DMS53 (cell line): ENCODE results near the gene BZW2.

Experiments used
- DNase-seq: peaks from one replicate; lab custom pipeline; 2025; lab: John Stamatoyannopoulos, UW

The BZW2 gene

DNA sequence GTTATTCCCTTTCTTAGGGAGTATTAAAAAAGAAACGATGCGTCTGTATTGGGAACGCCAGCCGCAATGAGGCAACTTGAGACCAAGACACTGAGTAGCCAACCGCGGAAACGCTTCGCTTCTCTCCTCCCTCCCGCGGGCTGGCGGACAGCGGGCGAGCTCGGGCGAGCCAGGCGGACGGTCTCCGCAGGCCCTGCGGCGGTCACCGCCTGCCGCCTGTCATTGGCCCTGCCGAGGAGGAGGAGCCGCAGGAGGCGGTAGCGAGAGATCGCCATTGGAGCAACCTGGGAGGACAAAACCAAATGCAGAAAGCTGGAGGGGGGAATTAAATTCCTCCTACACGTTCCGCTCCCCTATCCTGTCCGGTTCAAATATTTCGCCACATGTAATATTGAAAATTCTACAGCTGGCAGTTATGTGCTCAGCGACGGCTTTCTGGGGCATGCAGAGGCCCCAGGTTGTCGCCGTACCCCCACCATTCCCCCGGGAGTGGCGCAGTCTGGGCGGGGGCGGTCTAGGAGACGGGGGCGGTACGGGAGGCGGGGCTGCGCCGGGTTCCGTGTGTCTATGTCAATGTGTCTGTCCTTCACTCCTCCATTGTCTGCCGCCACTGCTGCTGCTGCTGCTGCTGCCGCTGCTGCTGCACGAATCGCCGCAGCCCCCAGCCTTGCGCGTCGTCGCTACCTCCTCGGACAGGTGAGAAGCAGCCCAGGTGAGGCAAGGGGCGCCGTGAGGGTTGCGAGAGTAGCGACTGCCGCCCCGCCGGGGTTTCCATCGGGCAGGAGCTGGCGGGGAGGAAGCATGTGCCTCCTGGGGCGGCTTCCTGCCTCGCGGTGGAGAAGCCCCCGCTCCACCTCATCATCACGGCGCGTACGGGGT, at the start of gene BZW2, which contains the start of gene ANKMY2:
TSS of gene BZW2 (plus strand) at position 589 of the 879 bp plus-strand sequence. CDS start 19,263 bp downstream, outside the sequence.
TSS of gene ANKMY2 (minus strand) at position 162 of the 879 bp plus-strand sequence. CDS start 181 bp downstream, outside the sequence.
- peak; percentile 99 for DNase-seq

DNA sequence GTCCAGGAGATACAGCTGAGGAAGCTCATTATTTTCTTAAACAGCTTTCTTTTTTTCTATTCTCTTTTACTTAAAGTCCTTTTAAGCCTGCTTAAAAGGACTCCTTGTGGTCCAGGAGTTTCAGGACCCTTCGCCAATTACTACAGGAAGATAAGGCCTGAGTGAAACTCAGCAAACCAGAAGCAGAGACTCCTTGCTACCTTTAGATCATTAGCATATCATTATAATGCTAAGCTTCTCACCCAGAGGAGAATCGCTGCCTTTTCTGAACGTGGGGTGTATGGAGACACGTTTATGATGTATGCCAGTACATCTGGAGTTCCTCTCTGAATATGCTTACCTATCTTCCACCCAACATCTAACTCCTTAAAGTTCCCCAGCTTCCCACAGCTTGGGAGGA, 48.0 kb upstream of the BZW2 start:
- DNase-seq: no peak

DNA sequence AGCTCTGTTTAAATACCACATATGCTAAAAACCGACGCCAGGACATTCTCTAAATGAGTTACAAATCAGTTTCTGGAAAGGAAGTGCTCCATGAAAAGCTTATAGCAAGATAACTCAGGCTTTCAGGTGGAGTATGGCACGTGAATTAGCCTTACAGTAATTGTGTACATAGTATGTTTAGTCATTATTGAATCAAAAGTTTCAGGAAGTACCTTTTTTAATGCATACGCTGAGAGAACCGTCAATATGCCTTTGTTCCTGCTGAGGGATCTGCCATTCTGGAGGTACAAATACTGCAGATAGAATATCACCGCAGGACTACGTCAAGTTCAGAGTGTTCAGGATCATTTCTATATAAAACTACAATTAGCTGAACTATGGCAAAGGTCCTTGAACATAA, 46.1 kb upstream of the BZW2 start:
- DNase-seq: peak; percentile 80

- DNase-seq: peak; percentile 73
These were observed 42.3 kb upstream of the BZW2 start for GRCh38 chr7:16603633-16604032.

- peak; percentile 44 for DNase-seq
These were observed 41.9 kb upstream of the BZW2 start for GRCh38 chr7:16604054-16604453.

DNA sequence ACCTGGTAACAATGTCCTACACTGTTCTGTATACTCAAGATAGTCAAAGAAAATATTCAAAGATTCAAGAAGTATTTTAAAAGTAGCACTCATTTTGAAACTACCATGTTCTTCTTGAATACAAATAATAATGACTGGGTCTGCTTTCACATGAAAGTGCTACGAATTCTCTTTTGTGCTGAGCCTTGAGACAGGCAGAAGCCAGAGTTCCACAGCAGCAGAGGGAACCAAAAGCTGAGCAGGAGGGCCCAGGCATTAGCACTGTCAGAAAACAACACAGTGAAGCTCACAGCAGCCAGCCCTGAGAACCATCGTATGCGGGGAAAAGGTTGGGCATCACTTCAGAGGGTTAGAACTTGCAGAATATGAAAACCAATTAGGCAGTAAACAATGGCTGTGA, 39.3 kb upstream of the BZW2 start:
- no peak for DNase-seq

DNA sequence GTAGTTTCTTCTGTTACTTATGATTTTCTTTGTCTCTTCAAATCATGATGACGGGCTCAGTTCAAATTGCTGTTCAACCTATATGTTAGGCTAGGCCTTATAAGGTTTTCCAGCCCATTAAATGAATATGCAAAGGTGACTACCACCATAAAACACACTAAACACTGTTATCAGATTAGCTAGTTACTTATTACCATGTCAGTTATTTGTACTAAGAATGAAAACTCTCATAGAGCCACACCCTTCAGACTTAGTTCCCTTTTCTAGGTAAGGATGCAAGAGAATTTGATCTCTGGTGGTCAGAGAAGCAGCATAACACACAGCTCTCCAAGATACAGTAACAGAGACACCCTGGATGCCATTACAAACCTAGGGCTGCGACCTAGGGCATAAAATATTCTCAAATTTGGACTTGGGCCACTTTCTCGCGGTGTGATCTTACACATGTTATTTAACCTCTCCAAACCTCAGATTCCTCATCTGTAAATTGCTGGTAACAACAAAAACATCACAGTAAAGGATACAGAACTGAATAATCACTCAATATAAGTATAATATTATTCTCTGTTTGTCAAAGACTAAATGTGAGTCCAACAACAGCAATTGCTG, 36.0 kb upstream of the BZW2 start:
- DNase-seq: no peak

DNA sequence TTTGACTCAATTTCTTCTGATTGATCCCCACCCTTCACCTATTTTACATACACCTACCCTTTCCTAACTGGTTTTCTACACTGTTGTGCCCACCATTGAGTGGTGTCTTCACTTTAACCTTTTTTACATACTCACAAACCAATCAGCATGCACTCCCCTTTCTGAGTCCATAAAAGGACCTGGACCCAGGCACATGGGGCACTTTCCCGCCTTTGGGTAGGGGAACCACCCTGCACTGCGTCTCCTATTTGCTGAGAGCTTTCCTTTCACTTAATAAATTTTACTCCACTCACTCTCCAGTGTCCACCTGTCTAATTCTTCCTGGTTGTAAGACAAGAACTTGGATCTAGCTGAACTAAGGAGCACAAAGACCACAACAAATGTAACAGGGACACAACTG, 34.3 kb upstream of the BZW2 start:
- DNase-seq: no peak

GRCh38 chr7:16615228-16615627, 30.8 kb upstream of the BZW2 start:
- DNase-seq: no peak

GRCh38 chr7:16616122-16616521, 29.9 kb upstream of the BZW2 start:
- DNase-seq: no peak

GRCh38 chr7:16616542-16616941, 29.4 kb upstream of the BZW2 start:
- no peak for DNase-seq

DNA sequence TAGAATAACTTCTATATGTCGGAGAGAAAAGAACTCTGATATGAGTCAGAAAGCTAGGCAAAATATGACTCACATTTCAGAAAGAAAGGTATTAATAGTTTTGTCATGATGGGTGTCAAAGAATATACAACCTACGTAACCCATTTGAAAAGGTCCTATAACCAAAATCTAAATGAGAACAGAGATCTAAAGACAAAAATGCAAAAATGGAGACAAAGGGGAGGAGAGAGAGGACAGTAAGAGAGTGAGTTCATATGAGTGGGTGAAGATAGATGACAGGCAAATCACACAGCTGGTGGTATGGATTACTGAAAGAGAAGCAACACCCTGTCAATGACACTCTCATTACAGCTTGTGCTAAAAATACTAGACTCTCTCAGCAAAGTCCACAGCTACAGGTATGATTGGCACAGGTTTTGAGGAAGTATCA, 26.0 kb upstream of the BZW2 start:
- no peak for DNase-seq

- no peak for DNase-seq
These were observed 19.6 kb upstream of the BZW2 start for GRCh38 chr7:16626388-16626787.

DNA sequence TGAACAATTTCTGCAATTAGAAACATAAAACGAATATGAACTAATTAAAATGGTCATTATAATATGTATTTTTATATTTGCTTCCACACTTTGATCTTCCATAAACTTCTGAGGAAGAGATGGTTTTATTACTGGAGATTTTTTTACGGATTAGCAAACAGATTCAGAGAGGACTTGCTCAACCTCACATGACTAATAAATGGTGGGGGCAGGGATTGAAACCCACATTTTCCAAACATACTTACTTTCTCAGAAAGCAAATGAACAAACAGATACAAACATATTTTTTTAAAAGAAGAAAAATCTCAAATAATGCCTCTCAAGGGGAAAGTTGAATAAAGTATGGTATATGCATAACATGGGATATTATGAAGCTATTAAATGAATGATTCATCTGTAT, 18.7 kb upstream of the BZW2 start:
- DNase-seq: no peak

DNA sequence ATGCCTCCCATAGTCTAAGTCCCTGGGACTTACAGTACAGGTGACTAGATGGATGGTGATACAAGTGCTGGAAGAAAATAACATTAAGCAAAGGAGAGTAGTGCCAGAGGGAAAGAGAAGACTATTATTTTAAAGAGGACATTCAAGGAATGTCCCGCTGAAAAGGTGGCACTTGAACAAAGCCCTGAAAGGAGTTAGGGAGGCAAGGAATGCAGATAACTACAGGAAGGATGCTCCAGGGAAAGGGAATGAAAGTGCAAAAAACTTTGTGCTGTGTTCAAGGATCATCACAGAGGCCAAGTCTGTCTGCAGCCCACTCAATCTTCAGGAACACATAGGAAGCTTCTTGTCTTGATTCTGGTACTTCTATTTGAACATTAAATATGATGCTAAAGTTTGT, 15.3 kb upstream of the BZW2 start:
- DNase-seq: no peak

DNA sequence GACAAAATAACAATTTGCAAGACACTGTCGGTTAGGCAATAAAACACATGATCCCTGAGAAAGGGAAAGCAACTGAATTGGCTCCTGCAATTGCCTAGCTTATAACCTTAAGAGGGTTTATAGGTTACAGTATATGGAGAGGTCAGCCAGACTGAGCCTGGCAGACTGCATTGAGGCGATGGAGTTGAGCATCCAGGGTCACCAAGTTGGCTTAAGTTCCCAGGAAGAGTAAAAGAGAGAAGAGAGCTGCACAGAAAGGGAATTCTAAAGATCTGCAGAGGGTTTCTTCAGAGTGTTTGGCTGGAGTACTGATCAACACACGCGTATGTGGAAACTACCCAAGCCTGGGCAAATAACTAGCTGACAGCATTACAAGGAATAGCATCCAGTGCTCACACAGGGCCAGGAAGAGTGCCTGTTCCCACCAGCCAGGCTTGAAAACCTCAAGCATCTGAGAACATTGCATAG, 11.7 kb upstream of the BZW2 start:
- DNase-seq: no peak

DNA sequence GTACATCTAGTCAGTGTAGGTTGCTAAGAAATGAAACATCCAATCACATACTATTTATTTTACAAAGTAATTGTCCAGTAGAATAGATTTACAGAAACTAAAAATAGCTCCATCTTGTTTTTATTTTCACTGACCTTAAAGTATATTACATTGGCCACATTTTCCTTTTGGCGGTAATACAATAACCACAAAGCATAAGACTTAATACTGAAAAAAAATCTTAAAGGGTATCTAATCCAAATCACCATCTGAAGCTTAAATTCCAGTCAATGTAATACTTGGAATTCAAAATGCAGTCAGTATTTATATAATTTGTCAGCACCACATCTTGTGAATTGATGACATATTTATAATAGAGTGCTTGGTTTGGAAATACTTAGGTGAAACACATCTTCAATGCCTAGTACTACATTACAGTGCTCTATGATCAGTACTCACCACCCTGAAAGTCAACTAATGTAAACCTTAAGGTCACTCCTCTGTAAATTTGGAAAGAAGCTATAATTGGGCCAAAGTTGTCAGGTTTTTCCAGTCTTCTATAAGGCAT, 9.4 kb upstream of the BZW2 start:
- DNase-seq: no peak

DNA sequence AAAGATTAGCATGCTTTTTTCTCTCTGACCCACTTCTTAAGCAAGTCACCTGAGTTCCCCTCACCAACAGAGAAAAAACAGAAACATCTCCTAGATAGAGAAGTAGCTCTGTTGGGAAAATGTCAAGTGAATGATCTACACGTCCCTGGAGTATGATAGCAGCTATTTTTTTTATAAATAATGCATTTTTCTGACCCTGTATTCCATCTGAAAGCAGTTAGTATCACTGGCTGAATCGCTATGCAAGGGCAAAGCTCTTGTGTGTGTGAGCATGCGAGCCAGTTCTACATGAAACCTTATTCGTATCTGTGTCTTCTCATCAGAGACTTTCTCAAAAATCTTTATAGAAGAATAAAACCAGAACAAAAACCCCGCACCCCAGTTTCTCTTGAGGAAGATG, 8.6 kb upstream of the BZW2 start:
- no peak for DNase-seq

GRCh38 chr7:16638282-16639280, 7.4 kb upstream of the BZW2 start:
- DNase-seq: no peak

GRCh38 chr7:16644157-16644556, 1.8 kb upstream of the BZW2 start:
- no peak for DNase-seq
